ENCODE data around the gene SEMA3F.
"Not testable (repeated sequence)": the region's sequence is repeated elsewhere in the genome, so short reads cannot be mapped to it uniquely, and the experiment has no call there.

Gene SEMA3F

GRCh38 chr3:50193746-50194127 lies 38.6 kb downstream of the SEMA3F start:
- DNase-seq (ENCODE audit: low read depth in 2 of 2): no peak

- DNase-seq (ENCODE audit: low read depth in 2 of 2): peak; percentile 69 to 72
Observed at GRCh38 chr3:50194128-50194902, 39.2 kb downstream of the SEMA3F start.

- DNase-seq (ENCODE audit: low read depth in 2 of 2): no peak
Observed at GRCh38 chr3:50194903-50195500, 39.9 kb downstream of the SEMA3F start.

GRCh38 chr3:50195501-50196252 lies 40.6 kb downstream of the SEMA3F start:
- DNase-seq (ENCODE audit: low read depth in 2 of 2): no peak

DNA sequence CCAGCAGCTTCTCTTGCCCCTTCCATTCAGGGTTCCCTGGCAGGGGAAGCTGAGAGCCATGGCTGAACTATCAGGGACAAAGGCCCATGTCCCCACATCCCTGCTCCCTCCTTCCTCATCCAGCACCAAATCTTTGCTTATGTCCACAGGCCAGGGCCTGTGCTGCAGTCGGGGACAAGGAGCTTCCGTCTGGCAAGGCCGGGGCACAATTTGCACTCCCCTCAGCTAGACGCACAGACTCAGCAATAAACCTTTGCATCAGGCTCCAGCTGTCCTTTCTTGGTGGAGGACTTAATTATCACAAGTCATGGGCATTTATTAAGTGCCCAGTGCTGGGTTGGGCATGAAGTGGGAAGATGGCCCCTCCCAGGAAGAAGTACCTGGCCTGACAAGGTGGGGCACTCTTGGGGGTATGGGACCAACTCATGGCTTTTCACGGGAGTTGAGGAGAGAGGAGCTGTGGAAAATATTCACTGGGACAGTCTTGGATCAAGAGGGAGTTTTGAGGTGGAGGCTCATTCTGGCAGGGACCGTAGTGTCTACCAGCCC lies 41.2 kb downstream of the SEMA3F start:
- no peak for DNase-seq (ENCODE audit: low read depth in 2 of 2)

GRCh38 chr3:50201573-50202315 lies 46.6 kb downstream of the SEMA3F start:
- DNase-seq (ENCODE audit: low read depth in 2 of 2): no peak

DNA sequence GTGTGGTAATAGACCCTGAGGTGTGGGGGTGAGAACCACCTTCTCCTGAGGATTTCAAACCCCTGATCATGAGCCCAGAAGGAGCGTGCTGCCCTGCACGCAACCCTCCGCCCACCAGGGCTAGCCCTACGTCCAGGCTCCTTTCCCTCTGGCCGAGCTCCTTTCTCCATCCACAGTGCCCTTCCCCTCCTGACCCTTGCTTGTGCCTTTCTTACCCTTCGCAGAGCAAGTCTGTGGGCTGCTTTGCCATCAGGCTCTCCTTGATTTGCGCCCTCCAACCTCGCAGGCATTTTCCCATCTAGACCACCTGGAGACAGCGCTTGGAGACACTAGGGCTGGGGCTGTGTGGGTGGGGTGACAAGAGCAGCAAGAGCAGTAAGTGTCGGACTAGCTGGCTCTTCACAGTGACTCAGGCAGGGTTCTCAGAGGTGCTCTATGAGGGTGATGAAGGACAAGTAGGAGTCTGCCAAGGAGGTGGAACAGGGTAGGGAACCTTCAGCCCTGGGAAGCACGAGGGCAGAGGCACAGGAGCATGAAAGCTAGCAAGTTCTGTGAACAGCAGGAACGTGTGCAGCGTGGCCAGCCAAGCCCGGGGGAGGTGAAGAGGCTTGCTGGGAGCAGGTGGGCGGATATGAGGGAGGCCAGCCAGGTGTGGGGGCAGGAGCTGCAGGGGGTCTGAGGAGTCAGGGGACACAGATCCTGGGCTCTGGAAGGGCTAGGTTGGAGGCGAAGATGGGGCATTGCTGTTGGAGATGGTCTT lies 47.4 kb downstream of the SEMA3F start:
- no peak for DNase-seq (ENCODE audit: low read depth in 2 of 2)

- DNase-seq (ENCODE audit: low read depth in 2 of 2): no peak
Observed at GRCh38 chr3:50203113-50203808, 48.1 kb downstream of the SEMA3F start.

DNA sequence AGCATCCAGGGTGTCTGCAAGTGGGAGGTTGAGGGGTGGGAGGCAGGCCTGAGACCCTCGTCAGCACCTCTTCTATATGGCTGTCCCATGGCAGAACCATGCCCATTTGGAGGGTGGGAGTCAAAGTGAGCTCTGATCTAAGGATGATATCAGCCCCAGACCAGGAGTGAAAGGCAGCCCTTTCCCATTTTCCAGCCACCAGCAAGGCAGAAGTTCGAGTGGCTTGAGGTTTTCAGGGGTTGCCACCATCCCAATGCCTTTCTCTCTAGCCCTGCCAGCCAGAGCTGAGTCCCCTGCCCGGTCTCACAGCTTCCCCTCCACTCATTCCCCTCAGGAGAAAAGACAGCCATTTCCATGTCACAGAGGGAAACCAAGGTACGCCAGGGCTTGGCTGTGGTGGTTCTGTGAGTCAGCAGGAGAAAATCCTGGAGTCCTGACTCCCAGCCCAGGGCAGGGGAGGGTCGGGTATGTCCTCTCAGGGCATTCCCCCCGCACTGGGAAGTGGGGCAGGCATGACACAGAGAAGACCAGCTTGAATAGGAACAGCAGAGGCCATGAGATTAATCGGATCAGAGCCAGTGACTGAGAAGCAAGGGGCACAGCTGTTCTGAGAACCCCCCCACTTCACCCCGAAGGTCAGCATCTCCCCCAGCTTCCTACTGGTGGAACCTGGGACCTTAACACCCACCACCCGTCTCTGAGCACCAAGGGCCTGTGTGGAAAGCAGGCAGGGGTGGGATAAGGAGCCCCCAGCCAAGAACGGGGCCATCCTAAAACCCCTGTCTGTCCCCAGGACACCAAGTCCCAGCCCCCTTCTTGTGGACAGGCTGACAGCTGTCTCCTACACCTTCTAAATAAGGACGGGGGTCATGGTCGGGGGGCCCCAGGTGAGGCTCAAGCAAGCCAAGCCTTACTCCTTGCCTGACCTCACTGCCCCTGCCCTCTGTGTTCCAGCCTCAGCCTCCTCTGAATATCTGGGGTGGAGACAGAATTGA lies 49.0 kb downstream of the SEMA3F start:
- DNase-seq (ENCODE audit: low read depth in 2 of 2): no peak

- DNase-seq (ENCODE audit: low read depth in 2 of 2): no peak
Observed at GRCh38 chr3:50204804-50205412, 49.8 kb downstream of the SEMA3F start, which contains the start of gene SLC38A3. TSS of gene SLC38A3 (plus strand) at chr3:50205271. CDS start at chr3:50214200, 8,929 bp downstream.

GRCh38 chr3:50205413-50206276 lies 50.5 kb downstream of the SEMA3F start:
- no peak for DNase-seq (ENCODE audit: low read depth in 2 of 2)

DNA sequence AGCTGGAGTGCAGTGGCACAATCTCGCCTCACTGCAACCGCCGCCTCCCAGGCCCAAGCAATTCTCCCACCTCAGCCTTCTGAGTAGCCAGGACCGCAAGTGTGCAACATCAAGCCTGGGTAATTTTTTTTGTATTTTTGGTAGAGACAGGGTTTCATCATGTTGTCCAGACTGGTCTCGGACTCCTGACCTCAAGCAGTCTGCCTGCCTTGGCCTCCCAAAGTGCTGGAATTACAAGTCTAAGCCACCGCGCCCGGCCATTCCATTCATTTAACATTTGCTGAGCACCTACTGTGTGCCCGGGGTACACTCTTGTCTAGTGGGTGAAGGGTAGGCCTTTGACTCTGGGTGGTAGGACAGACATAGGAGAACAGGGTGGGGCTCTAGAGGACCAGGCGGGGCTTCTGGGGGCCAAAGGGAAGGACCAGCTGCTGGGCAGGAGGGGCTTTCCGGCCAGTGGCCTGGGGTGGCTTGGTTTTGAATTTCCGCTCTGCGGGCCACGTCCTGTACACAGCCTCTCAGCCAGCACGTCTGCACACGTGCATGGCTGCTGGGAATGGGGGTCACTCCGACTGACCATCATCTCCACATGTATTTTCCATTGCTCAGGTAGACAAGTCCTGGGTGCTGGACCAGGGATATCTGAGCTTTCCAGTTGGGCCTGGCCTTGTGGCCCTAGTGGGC lies 52.4 kb downstream of the SEMA3F start:
- DNase-seq (ENCODE audit: low read depth in 2 of 2): no peak

DNA sequence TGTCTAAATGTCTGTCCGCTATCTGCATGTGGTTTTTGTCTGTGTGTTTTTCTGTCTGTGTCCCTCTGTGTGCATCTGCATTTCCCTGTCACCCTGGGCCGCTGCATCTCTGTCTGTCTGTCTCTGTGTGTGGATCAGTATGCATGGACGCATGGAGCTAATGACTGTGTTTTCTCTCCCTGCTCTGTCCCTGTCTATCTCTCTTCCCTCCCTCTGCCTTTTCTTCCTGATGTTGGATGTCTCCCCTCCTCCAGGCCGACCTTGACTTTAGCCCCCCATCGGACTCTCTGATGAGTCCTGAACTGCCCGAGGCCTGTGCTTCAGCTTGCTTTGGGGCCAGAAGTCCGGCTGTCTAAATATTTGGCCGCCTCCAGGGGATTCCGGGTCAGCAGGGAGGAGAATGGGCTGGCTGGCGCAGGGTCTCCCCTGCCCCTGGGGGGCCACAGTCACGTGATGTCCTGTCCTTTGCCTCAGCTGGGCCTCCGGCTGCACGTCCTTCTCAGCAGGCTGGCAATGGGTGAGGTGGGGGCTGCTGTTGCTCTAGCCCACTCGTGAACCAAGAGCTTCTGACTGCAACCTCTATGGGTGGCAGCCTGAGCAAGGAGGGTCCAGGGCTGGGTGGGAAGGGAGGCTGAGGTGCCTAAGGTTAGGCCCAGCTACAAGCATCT lies 53.7 kb downstream of the SEMA3F start:
- DNase-seq (ENCODE audit: low read depth in 2 of 2): no peak

- no peak for DNase-seq (ENCODE audit: low read depth in 2 of 2)
Observed at GRCh38 chr3:50210176-50210509, 55.0 kb downstream of the SEMA3F start.

GRCh38 chr3:50210510-50211367 lies 55.6 kb downstream of the SEMA3F start:
- no peak for DNase-seq (ENCODE audit: low read depth in 2 of 2)

- not testable (repeated sequence) for DNase-seq (ENCODE audit: low read depth in 2 of 2)
Observed at GRCh38 chr3:50211368-50211717, 56.2 kb downstream of the SEMA3F start.
